HepG2 (cell line): ENCODE data around the gene B4GALT2. TPM values are rescaled to one million over a fixed set of nuclear protein-coding genes. Genes with fewer than 3 reads are reported as not detected.

ENCODE experiments used
- ARNT2 ChIP-seq: sonication (generic); formaldehyde crosslinking; IDR thresholded peaks from 2 replicates; pipeline ENCODE4 v1.8.0; 2022; ENCODE audit warnings: mild to moderate bottlenecking, low read depth, missing genetic modification reagents, moderate library complexity
- HOXD1 ChIP-seq: sonication (generic); formaldehyde crosslinking; IDR thresholded peaks from 2 replicates; pipeline ENCODE4 v1.5.0; 2020; ENCODE audit warnings: missing genetic modification reagents
- KAT7 ChIP-seq: IDR thresholded peaks from 2 replicates; pipeline ENCODE4 v1.6.1; 2018; ENCODE audit warnings: borderline replicate concordance, missing compliant biosample characterization
- KDM5A ChIP-seq: fragments of 200-600 bp; sonication (generic); IDR thresholded peaks from 2 replicates; pipeline ENCODE4 v1.7.0; 2018; ENCODE audit warnings: antibody characterized with exemption, mild to moderate bottlenecking, low read length, borderline replicate concordance
- MAF1 ChIP-seq: sonication (generic); formaldehyde crosslinking; IDR thresholded peaks from 2 replicates; pipeline ENCODE4 v1.5.0; 2020; ENCODE audit warnings: missing genetic modification reagents, borderline replicate concordance
- MTF2 ChIP-seq: sonication (generic); formaldehyde crosslinking; IDR thresholded peaks from 2 replicates; pipeline ENCODE4 v1.5.0; 2020; ENCODE audit warnings: missing genetic modification reagents, borderline replicate concordance
- NPAS2 ChIP-seq: sonication (generic); formaldehyde crosslinking; IDR thresholded peaks from 2 replicates; pipeline ENCODE4 v1.8.0; 2022; ENCODE audit warnings: mild to moderate bottlenecking, missing genetic modification reagents, borderline replicate concordance
- NR2F2 ChIP-seq: IDR thresholded peaks from 2 replicates; pipeline ENCODE4 v1.6.1; 2012; ENCODE audit warnings: low read depth, inconsistent platforms, borderline replicate concordance
- PAX8 ChIP-seq: sonication (generic); formaldehyde crosslinking; IDR thresholded peaks from 2 replicates; pipeline ENCODE4 v1.8.0; 2022; ENCODE audit warnings: mild to moderate bottlenecking, missing genetic modification reagents, borderline replicate concordance
- SMARCC2 ChIP-seq: fragments of 450-650 bp; IDR thresholded peaks from 2 replicates; pipeline ENCODE4 v1.6.1; 2017; ENCODE audit warnings: antibody characterized with exemption, mild to moderate bottlenecking
- ZNF12 ChIP-seq: sonication (generic); formaldehyde crosslinking; IDR thresholded peaks from 2 replicates; pipeline ENCODE4 v1.5.0; 2020; ENCODE audit warnings: missing genetic modification reagents
- ZNF121 ChIP-seq: sonication (generic); formaldehyde crosslinking; IDR thresholded peaks from 2 replicates; pipeline ENCODE4 v1.5.0; 2020; ENCODE audit warnings: mild to moderate bottlenecking, missing genetic modification reagents
- ZNF3 ChIP-seq: IDR thresholded peaks from 2 replicates; pipeline ENCODE4 v1.7.0; 2017; ENCODE audit warnings: inconsistent platforms
- ZSCAN21 ChIP-seq: sonication (generic); formaldehyde crosslinking; IDR thresholded peaks from 2 replicates; pipeline ENCODE4 v1.8.0; 2022; ENCODE audit warnings: mild to moderate bottlenecking, missing genetic modification reagents, moderate library complexity, borderline replicate concordance
- polyA plus RNA-seq, 8 experiments: library from polyadenylated mRNA; depleted of rRNA in 3 of 8; stranded (reverse) in 7 of 8; unstranded in 1 of 8; fragments of >200 nt; fragmentation: Illumina TruSeq in 4 of 8; extraction: Trizol in 4 of 8; gene quantifications; 2 replicates each; pipeline versions ENCODE4 v1.2.1 to v1.2.3, GENCODE V29; 2011 to 2016; ENCODE audit warnings: low read depth in 4 of 8, missing spikeins in 1 of 8, mixed read lengths in 1 of 8; ENCODE audit not compliant: insufficient read depth in 1 of 8
- total RNA-seq, 5 experiments: library from RNA; depleted of rRNA; stranded (reverse); fragments of >200 nt; fragmentation: Illumina TruSeq; extraction: Trizol; gene quantifications; 2 replicates each; pipeline ENCODE4 v1.2.3, GENCODE V29; 2016; ENCODE audit warnings: low read depth in 1 of 5
- TF ChIP-seq, protein P1 (sequence below): sonication (generic); formaldehyde crosslinking; IDR thresholded peaks from 2 replicates; pipeline ENCODE4 v1.4.0; 2020; ENCODE audit warnings: mild to moderate bottlenecking, low read depth, missing genetic modification reagents
- TF ChIP-seq, protein P2 (sequence below), 2 experiments: sonication (generic) in 1 of 2; formaldehyde crosslinking in 1 of 2; IDR thresholded peaks; 2 replicates each; pipeline versions ENCODE4 v1.6.1 to v1.9.0; 2014 to 2022; ENCODE audit warnings: antibody characterized with exemption in 1 of 2, borderline replicate concordance in 1 of 2, inconsistent platforms in 1 of 2, low read depth in 1 of 2, missing genetic modification reagents in 1 of 2
- TF ChIP-seq, protein P3 (sequence below): sonication (generic); formaldehyde crosslinking; IDR thresholded peaks from 2 replicates; pipeline ENCODE4 v1.8.0; 2022; ENCODE audit warnings: mild to moderate bottlenecking, missing genetic modification reagents, moderate library complexity
- TF ChIP-seq, protein P4 (sequence below): sonication (generic); formaldehyde crosslinking; IDR thresholded peaks from 2 replicates; pipeline ENCODE4 v1.5.1; 2020; ENCODE audit warnings: missing genetic modification reagents, mild to moderate bottlenecking, borderline replicate concordance
- TF ChIP-seq, protein P5 (sequence below): sonication (generic); formaldehyde crosslinking; IDR thresholded peaks from 2 replicates; pipeline ENCODE4 v1.4.0; 2020; ENCODE audit warnings: mild to moderate bottlenecking, missing genetic modification reagents

B4GALT2 gene
- total and polyA plus RNA-seq, 2 of the 13 experiments (the other 11 are each of a cell fraction or from before 2014, with no cell fraction given), result 41.9 to 78.0 TPM

DNA sequence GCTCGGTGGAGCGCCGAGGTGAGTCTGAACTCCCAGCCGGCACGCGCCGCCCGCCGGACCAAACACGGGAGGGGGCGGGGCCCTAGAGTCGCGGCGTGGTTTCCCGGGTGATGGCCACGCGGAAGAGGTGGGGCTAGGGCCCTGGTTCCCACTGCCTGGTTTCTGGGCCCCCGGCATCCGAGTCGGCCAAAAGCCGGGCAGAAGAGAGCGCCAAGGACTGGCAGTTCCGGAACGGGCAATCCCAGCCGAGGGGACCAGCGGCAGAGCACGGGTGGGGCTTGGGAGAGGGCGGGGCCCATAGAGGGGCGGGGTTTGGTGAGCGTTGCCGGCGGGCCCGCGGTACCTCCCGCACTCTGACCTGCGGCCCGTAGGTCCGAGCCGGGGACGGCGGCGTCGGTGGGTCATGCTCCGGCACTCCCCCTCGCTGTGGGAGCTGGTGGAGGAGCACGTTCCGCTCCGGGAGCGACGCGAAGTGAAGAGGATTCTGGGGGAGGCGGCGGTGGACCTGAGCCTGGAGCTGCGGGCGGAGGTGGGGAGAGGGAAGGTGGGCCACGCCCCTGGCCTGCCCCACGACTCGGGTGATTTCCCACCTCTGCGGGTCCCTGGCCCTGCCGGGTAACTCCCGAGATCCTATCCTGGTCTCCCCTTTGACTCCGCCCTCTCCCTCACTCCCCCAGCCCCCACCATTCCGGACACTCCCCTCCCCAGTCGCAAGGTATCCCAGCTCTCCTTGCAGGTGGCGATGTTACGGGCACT lies 12.6 kb downstream of the B4GALT2 start, which contains the start of gene CCDC24 (continued):
- TF ChIP-seq, protein P1, sequence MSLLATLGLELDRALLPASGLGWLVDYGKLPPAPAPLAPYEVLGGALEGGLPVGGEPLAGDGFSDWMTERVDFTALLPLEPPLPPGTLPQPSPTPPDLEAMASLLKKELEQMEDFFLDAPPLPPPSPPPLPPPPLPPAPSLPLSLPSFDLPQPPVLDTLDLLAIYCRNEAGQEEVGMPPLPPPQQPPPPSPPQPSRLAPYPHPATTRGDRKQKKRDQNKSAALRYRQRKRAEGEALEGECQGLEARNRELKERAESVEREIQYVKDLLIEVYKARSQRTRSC, result 0 out of 2 replicates have a peak, but pooled peaks have one; percentile 81
- TF ChIP-seq ZNF3 (CRISPR knock-in tag) (no peak), KDM5A (no peak), NPAS2 (CRISPR knock-in tag) (no peak), PAX8 (no peak), ARNT2 (CRISPR knock-in tag) (no peak; the same call in 1 of the 2 replicates), ZSCAN21 (CRISPR knock-in tag) (no peak; the same call in 1 of the 2 replicates), HOXD1 (CRISPR knock-in tag) (no peak), KAT7 (peak; percentile 54), ZNF121 (CRISPR knock-in tag) (no peak), NR2F2 (no peak), ZNF12 (CRISPR knock-in tag) (no peak), MTF2 (no peak), SMARCC2 (no peak), MAF1 (CRISPR knock-in tag) (0 out of 2 replicates have a peak, but pooled peaks have one; percentile 49)
- TF ChIP-seq, protein P2, sequence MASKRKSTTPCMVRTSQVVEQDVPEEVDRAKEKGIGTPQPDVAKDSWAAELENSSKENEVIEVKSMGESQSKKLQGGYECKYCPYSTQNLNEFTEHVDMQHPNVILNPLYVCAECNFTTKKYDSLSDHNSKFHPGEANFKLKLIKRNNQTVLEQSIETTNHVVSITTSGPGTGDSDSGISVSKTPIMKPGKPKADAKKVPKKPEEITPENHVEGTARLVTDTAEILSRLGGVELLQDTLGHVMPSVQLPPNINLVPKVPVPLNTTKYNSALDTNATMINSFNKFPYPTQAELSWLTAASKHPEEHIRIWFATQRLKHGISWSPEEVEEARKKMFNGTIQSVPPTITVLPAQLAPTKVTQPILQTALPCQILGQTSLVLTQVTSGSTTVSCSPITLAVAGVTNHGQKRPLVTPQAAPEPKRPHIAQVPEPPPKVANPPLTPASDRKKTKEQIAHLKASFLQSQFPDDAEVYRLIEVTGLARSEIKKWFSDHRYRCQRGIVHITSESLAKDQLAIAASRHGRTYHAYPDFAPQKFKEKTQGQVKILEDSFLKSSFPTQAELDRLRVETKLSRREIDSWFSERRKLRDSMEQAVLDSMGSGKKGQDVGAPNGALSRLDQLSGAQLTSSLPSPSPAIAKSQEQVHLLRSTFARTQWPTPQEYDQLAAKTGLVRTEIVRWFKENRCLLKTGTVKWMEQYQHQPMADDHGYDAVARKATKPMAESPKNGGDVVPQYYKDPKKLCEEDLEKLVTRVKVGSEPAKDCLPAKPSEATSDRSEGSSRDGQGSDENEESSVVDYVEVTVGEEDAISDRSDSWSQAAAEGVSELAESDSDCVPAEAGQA (IDR thresholded peaks at IDR 0.05; ENCODE audit: low read depth), result 0 out of 2 replicates have a peak, but pooled peaks have one; percentile 17
- TF ChIP-seq, protein P2 (CRISPR knock-in tag; IDR thresholded peaks at IDR 0.05; ENCODE audit: borderline replicate concordance), result no peak
- TF ChIP-seq, protein P3, sequence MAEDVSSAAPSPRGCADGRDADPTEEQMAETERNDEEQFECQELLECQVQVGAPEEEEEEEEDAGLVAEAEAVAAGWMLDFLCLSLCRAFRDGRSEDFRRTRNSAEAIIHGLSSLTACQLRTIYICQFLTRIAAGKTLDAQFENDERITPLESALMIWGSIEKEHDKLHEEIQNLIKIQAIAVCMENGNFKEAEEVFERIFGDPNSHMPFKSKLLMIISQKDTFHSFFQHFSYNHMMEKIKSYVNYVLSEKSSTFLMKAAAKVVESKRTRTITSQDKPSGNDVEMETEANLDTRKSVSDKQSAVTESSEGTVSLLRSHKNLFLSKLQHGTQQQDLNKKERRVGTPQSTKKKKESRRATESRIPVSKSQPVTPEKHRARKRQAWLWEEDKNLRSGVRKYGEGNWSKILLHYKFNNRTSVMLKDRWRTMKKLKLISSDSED (CRISPR knock-in tag), result no peak
- TF ChIP-seq, protein P4, sequence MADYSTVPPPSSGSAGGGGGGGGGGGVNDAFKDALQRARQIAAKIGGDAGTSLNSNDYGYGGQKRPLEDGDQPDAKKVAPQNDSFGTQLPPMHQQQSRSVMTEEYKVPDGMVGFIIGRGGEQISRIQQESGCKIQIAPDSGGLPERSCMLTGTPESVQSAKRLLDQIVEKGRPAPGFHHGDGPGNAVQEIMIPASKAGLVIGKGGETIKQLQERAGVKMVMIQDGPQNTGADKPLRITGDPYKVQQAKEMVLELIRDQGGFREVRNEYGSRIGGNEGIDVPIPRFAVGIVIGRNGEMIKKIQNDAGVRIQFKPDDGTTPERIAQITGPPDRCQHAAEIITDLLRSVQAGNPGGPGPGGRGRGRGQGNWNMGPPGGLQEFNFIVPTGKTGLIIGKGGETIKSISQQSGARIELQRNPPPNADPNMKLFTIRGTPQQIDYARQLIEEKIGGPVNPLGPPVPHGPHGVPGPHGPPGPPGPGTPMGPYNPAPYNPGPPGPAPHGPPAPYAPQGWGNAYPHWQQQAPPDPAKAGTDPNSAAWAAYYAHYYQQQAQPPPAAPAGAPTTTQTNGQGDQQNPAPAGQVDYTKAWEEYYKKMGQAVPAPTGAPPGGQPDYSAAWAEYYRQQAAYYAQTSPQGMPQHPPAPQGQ, result no peak
- TF ChIP-seq, protein P5, sequence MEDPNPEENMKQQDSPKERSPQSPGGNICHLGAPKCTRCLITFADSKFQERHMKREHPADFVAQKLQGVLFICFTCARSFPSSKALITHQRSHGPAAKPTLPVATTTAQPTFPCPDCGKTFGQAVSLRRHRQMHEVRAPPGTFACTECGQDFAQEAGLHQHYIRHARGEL, result no peak
